CD4-positive, alpha-beta T cell treated with Interleukin-21 for 1 hour (primary cell): ENCODE results near the gene PRSS3.
A peak's percentile ranks its signal among the peaks of the same experiment; 100 is the strongest.
"Not testable (repeated sequence)": the region's sequence is repeated elsewhere in the genome, so short reads cannot be mapped to it uniquely, and the experiment has no call there.

Experiments
- DNase-seq: peaks from one replicate; pipeline ENCODE4 v3.0.0-alpha.2; 2020

Gene PRSS3

DNA sequence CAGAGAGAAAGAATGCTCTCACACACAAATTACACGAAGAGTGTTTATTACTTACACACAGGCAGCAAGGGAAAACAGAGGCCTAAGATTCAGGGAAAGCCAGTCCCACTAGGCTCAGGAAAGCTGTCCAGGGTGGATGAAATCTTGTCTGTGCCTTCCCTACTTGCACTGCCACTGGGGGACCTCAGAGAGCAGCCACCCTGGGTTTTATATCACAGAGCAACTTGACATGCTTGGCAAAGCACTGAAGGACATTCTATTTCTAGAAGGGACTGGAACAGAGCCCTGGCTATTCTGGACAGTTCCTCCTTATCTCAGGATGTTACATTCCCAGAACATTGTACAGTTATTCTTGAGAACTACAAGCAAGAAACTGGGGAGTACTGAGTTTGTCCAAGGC is 7.5 kb upstream of the PRSS3 start:
- DNase-seq, result no peak

- DNase-seq, result not testable (repeated sequence)
These were observed 5.9 kb upstream of the PRSS3 start for GRCh38 chr9:33789429-33789828.

GRCh38 chr9:33791117-33791516 is 4.2 kb upstream of the PRSS3 start:
- DNase-seq, result no peak

DNA sequence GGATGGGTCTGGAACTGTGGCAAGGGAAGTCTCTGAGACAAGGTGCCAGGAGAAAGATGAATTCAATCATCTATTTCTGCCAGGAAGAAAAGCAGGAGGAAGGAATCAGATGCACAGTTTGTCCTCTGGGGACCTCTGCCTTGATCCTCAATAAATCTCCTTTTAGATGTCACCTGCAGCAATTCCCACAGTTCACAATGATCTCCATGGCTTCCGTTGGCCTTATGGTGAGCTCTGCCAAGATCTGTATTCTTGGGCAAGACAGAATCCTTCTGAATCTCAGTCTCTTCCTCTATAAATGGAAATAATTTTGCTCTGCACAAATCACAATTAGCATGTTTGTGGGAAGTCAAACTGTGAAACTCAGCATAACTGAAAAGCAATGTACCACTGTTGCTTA is 1.9 kb upstream of the PRSS3 start:
- DNase-seq, result not testable (repeated sequence)

GRCh38 chr9:33794560-33794959 is 801 bp upstream of the PRSS3 start:
- no peak for DNase-seq

- no peak for DNase-seq
These were observed 458 bp downstream of the PRSS3 start for GRCh38 chr9:33795819-33796218.

DNA sequence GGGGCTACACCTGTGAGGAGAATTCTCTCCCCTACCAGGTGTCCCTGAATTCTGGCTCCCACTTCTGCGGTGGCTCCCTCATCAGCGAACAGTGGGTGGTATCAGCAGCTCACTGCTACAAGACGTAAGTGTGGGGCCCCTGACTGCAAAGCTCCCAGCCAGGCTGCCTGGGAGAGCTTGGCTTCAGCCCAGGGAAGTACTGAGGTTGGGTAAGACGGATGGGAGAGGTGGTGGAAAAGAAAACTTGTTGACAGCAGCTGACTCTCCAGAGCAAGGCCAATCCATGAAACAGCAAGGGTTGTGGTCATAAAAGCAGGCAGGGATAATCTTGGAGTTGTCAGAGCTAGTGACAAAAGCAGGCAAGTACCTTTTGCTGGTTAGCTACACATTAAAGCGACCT is 1.3 kb downstream of the PRSS3 start:
- DNase-seq, result not testable (repeated sequence)

DNA sequence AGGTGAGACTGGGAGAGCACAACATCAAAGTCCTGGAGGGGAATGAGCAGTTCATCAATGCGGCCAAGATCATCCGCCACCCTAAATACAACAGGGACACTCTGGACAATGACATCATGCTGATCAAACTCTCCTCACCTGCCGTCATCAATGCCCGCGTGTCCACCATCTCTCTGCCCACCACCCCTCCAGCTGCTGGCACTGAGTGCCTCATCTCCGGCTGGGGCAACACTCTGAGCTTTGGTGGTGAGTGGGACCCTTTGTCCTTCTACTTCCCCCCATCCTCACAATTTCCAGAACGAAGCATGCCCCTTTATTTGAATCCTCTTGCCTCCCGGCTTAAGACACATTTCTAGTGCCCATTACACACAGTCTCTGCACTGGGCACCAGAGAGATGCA is 2.5 kb downstream of the PRSS3 start:
- no peak for DNase-seq

DNA sequence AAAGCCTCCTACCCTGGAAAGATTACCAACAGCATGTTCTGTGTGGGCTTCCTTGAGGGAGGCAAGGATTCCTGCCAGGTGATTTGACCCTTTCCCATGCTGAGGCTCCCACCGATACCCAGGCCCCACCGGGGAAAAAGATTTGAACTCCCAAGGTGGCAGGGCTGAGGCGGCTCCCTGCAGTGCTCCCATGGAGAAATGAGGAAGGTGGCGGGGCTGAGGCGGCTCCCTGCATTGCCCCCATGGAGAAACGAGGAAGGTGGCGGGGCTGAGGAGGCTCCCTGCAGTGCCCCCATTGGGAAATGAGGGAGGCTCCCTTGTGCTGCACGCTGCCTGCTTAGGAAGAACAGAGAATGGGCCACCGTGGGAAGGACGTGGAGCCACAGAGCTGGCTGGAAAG is 3.2 kb downstream of the PRSS3 start:
- DNase-seq, result no peak

- no peak for DNase-seq
These were observed 4.8 kb downstream of the PRSS3 start for GRCh38 chr9:33799928-33800704.

- DNase-seq, result no peak
These were observed 5.5 kb downstream of the PRSS3 start for GRCh38 chr9:33800886-33801285.

DNA sequence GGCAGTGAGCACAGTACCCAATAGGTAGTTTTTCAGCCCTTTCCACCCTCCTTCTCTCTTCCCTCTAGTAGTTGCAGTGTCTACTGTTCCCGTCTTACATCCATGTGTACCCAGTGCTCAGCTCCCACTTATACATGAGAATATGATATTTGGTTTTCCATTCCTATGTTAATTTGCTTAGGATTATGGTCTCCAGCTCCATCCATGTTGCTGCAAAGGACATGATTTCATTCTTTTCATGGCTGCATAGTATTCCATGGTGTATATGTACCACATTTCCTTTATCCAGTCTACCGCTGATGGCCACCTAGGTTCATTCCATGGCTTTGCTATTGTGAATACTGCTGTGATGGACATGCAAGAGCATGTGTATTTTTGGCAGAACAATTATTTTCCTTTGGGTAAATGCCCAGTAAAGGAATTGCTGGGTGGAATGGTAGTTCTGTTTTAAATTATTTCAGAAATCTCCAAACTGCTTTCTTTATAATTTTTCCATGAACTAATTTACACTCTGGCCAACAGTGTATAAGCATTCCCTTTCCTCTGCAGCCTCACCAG is 6.7 kb downstream of the PRSS3 start:
- not testable (repeated sequence) for DNase-seq

GRCh38 chr9:33804196-33804595 is 8.8 kb downstream of the PRSS3 start:
- not testable (repeated sequence) for DNase-seq

DNA sequence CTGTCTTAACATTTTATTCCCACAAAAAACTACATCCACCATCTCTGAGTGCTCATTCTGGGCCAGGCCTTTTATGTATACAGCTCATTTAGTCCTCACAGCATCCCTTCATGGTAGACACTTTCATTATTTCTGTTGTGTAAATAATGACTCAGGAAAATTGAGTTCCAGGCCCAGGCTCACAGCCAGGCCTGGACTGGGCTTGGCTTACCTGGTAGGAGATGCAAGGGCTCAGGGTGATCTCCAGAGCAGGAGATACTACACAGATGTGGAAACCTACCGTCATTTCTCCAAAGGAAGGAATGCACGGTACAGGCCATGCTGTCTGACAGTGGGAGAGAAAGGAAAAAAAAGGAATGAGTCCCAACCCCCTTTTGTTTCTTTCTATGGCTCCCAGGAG is 11.8 kb downstream of the PRSS3 start:
- DNase-seq, result not testable (repeated sequence)

DNA sequence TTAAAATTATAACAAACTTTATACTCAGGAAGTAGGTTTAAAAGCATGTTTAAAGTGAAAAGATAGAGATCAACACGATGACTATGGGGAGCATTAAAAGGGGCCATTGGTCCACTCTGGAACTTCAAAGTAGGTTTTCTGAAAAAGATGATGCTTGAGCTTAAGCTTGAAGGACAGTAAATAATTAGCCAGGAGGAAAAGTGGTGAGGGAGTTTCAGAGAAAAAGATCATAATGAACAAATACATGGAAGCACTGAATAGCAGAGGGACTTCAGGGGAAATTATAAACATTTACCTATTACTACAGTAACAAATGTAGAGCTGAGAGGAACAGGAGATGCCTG is 13.6 kb downstream of the PRSS3 start:
- not testable (repeated sequence) for DNase-seq

- no peak for DNase-seq
These were observed 14.1 kb downstream of the PRSS3 start for GRCh38 chr9:33809506-33809905.

GRCh38 chr9:33813712-33814641 is 18.6 kb downstream of the PRSS3 start:
- peak; percentile 74 for DNase-seq

- no peak for DNase-seq
These were observed 20.4 kb downstream of the PRSS3 start for GRCh38 chr9:33815781-33816180.

GRCh38 chr9:33816327-33817252 is 21.2 kb downstream of the PRSS3 start, which contains the start of gene UBE2R2:
Gene UBE2R2, plus strand, starts transcription at chr9:33817160. Its CDS starts 598 bp downstream, at chr9:33817758.
- DNase-seq, result peak; percentile 94

GRCh38 chr9:33817327-33818166 is 22.2 kb downstream of the PRSS3 start:
- peak; percentile 52 for DNase-seq

- peak; percentile 62 for DNase-seq
These were observed 22.9 kb downstream of the PRSS3 start for GRCh38 chr9:33818167-33818846.
